ENCODE results near the gene SLITRK5. TPM values are rescaled to one million over a fixed set of nuclear protein-coding genes. Genes with fewer than 3 reads are reported as not detected.

Gene SLITRK5
- total RNA-seq, 1 experiment from 2014 or later: not detected

- POLR2A ChIA-PET: no interaction called here
- Histone ChIP-seq H3K4me1 (ENCODE audit: control insufficient read depth in 1 of 2, insufficient read depth in 2 of 2, low read length in 2 of 2) (no peaks in the 10 kb centered on the region), H3K27ac (ENCODE audit: low read depth, low read length) (no peak overlapping the region), H4K20me1 (ENCODE audit: insufficient read depth) (no peaks in the 10 kb centered on the region; the same call in 1 of the 2 replicates), H3K9me2 (ENCODE audit: insufficient read depth) (no peaks in the 10 kb centered on the region), H3K9me3 (ENCODE audit: control insufficient read depth in 1 of 2, insufficient read depth in 1 of 2, low read depth in 1 of 2, low read length in 2 of 2) (no peaks in the 10 kb centered on the region; a peak in 1 of 4 replicates), H3K4me3 (replicated peaks in 1 of 2; ENCODE audit: low read depth in 1 of 2, low read length in 2 of 2) (no peak overlapping the region), H2AFZ (ENCODE audit: low read depth, low read length, poor library complexity, severe bottlenecking) (no peak overlapping the region), H3K36me3 (ENCODE audit: control insufficient read depth in 1 of 2, insufficient read depth in 2 of 2, low read length in 2 of 2) (no peaks in the 10 kb centered on the region), H3K4me2 (ENCODE audit: low read length) (no peak overlapping the region), H3K27me3 (ENCODE audit: insufficient read depth, low read length) (no peaks in the 10 kb centered on the region), H3K79me2 (ENCODE audit: insufficient read depth, low read length) (no peaks in the 10 kb centered on the region), H3K9ac (ENCODE audit: low read length) (no peak overlapping the region)
- intact Hi-C loops (cut with micrococcal nuclease): no loop called here
- RAD21 ChIA-PET (ENCODE audit: low non-redundant PET in 1 of 2, low total read pairs in 2 of 2, uncharacterized antibody in 2 of 2, unreplicated experiment in 2 of 2): no interaction called here
- ATAC-seq: no peak
- no peak for TF ChIP-seq FOSL1 (IDR thresholded peaks at IDR 0.05; ENCODE audit: low read depth)
- no peak for TF ChIP-seq YY1 (IDR thresholded peaks at IDR 0.05; ENCODE audit: extremely low read depth, insufficient replicate concordance, low read depth, low read length)
- TF ChIP-seq SIN3A (IDR thresholded peaks at IDR 0.05; ENCODE audit: low read depth): no peak
- TF ChIP-seq CEBPB (IDR thresholded peaks at IDR 0.05; ENCODE audit: low read depth): no peak
- no peak for TF ChIP-seq ATF3 (IDR thresholded peaks at IDR 0.05)
- no peak for TF ChIP-seq RAD21 (IDR thresholded peaks at IDR 0.05; ENCODE audit: low read depth)
- TF ChIP-seq TCF7L2 (IDR thresholded peaks at IDR 0.05; ENCODE audit: borderline replicate concordance, extremely low read depth, insufficient read depth, insufficient read length): no peak
- TF ChIP-seq EZH2phosphoT487 (IDR thresholded peaks at IDR 0.05; ENCODE audit: borderline replicate concordance): no peak
- TF ChIP-seq CTCF (IDR thresholded peaks at IDR 0.05 in 2 of 3, conservative IDR thresholded peaks at IDR 0.05 in 1 of 3; ENCODE audit: borderline replicate concordance in 1 of 3, insufficient read depth in 1 of 3, low read depth in 2 of 3, low read length in 2 of 3): no peak
- TF ChIP-seq POLR2AphosphoS5 (IDR thresholded peaks at IDR 0.05; ENCODE audit: low read depth, low read length): no peak
- CTCF ChIA-PET: no interaction called here
- no peak for DNase-seq (ENCODE audit: low read depth, low spot score)
- no TSS peak for BruUV-seq (replicated peaks)
Observed at GRCh38 chr13:87709947-87710346, 38.8 kb downstream of the SLITRK5 start.
